IPS DF 4.7 (cell line): Measurements from ENCODE around the gene HBE1.
"Not testable (repeated sequence)": the region's sequence is repeated elsewhere in the genome, so short reads cannot be mapped to it uniquely, and the experiment has no call there.

Source experiments
- DNase-seq: peaks from one replicate; pipeline ENCODE4 v3.0.0-alpha.2; 2013; ENCODE audit warnings: low spot score; ENCODE audit errors: extremely low read depth

HBE1 gene

GRCh38 chr11:5253440-5253839 is 16.3 kb downstream of the HBE1 start:
- DNase-seq, result not testable (repeated sequence)

- DNase-seq, result no peak
Measured at GRCh38 chr11:5252919-5253265, 16.9 kb downstream of the HBE1 start.

GRCh38 chr11:5252192-5252918 is 17.4 kb downstream of the HBE1 start:
- no peak for DNase-seq

DNA sequence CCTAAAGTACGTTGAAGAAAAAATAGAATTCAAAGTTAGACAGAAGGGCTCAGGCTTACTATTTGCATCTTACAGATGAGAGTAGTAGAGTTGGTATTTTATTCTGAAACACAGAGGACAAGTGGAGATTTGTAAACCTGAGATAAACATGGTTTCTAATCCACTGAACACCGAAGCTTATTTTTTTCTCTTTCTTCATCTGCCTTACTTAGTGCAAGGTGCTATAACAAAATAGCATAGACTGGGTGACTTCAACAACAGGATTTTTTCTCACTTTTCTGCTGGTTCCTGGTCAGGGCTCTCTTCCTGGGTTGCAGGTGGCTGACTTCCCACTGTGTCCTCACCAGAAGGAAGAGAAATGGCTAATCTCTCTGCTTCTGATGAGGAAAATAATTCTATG is 18.0 kb downstream of the HBE1 start:
- DNase-seq, result no peak

DNA sequence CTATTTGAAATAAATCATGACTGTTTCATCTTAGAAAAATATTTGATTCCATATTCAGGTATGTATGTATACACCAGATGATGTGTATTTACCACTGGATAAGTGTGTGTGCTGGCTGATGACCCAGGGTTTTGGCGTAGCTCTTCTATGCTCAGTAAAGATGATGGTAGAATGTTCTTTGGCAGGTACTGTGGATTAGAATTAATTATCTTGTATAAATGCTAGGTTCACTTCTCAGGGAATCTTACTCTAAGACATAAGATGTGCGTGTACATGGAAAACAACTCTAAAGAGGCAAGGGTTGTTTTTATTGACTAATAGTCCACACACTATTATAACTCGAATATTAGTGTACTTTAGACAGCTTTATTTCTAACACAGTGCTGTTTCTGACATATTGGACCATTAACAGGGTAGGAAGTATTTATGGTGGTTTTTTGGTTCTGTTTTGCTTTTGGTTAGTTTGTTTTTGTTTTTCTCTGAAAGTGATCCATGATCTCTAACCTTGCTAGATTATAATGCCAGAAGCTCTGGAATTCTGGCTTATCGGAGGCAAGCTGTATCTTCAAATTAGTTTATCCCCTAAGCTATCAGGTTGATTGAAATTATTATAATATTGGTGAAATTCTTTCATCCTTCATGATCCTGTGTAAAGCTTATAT is 19.1 kb downstream of the HBE1 start:
- no peak for DNase-seq

GRCh38 chr11:5249807-5250396 is 19.8 kb downstream of the HBE1 start, which contains the start of gene HBG1:
Gene HBG1 (minus strand): TSS chr11:5249857. CDS start chr11:5249804, 53 bp downstream.
- not testable (repeated sequence) for DNase-seq

DNA sequence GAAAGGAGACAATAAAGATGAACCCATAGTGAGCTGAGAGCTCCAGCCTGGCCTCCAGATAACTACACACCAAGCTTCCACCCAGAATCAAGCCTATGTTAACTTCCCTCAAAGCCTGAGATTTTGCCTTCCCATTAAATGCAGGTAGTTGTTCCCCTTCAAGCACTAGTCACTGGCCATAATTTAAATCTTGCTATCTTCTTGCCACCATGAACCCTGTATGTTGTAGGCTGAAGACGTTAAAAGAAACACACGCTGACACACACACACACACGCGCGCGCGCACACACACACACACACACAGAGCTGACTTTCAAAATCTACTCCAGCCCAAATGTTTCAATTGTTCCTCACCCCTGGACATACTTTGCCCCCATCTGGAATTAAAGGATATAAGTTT is 21.2 kb downstream of the HBE1 start:
- DNase-seq, result not testable (repeated sequence)

DNA sequence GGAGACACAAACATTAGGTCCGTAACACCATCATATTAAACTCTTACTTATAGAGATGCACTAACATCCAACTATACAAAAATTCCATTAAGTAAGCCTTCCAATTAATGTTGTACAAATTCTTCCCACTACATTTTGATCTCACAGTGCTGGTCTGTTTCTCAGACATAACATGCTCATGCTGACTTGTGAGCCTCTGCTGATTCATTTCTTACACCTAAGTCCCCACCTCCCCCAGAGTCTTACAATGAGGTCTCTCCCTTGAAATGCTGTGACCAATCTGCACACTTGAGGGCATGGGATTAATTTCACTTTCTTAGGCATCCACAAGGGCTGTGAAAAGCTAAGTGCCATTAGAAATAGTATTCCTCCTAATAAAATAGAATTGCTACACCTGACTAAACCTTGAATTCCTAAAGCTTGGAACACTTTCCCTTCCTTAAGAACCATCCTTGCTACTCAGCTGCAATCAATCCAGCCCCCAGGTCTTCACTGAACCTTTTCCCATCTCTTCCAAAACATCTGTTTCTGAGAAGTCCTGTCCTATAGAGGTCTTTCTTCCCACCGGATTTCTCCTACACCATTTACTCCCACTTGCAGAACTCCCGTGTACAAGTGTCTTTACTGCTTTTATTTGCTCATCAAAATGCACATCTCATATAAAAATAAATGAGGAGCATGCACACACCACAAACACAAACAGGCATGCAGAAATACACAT is 22.1 kb downstream of the HBE1 start:
- DNase-seq, result no peak

DNA sequence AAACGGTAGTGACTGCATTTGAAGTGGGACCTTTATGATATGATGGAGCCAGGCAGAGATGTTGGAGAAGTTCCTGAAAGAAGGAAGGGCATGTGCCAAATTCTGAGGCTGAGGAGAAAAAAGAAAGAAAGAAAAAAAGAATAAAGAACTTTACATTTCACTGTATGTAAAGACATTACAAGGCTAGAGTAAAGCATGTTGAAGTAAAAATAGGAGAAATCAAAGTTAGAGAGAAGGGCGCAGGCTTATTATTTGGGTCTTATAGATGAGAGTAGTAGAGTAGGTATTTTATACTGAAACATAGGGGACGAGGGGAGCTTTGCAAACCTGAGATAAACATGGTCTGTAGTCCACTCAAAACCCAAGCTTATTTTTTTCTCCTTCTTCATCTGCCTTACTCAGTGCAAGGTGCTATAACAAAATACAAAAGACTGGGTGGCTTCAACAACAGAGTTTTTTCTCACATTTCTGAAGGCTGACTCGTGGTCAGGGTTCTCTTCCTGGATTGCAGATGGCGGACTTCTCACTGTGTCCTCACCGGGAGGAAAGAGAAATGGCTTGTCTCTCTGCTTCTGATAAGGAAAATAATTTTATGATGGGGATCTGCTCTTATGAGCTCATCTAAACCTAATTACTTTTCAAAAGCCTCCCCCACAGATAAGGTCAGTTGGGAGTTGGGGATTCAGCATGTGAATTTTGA is 22.8 kb downstream of the HBE1 start:
- DNase-seq, result no peak

DNA sequence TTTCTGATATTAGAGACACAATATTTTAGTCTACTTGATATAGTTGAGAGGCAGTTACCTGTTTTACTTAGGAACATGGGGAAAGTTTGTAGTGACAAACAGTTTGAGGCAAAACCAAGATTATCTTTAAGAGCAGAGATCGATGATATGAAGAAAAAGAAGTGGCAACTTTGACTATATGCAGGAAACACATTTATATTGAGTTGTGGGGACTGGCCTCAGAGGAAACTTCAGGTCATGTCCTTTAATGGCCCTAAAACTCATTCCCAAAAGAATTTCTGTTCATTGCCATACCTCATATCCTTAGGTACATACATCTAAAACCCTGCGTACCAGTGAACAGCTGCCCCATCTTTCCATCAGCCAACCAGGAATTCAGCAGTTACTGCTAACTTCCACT is 24.6 kb downstream of the HBE1 start:
- no peak for DNase-seq

- no peak for DNase-seq
Measured at GRCh38 chr11:5243816-5244180, 25.9 kb downstream of the HBE1 start.

DNA sequence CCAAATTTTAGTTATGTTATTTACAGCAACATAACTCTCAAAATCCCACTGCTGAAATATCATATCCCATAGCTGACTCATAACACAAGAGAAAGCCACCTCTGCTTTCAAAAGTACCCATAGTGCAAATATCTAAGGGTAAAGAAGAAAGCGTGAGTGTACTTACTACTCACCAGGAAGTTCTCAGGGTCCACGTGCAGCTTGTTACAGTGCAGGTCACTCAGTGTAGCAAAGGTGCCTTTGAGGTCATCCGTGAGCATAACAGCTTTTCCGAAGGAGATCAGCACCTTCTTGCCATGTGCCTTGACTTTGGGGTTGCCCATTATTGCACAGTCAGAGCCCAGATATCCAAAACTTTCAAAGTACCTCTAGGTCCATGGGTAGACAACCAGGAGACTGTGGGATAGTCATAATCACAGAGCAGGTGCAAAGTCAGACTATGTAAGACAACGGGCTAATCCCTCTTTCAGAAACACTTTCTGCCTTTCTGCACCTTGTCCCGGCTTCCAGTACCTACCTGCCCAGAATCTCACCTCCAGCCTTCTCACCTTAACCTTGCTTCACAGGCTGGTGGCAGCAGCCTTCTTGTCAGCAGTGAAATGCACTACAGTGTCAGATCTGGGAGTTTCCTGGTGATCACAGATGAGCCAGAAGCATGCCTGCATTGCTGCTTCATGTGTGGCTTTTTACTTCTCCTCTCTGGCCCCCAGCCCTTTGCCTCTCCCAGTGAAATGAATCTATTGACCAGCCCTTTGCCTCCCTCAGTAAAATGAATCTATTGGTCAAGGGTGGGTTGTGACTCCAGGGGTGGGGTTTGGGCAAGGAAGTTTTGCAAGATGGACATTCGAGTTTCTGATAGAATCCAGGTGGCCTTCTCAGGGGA is 26.6 kb downstream of the HBE1 start:
- no peak for DNase-seq

DNA sequence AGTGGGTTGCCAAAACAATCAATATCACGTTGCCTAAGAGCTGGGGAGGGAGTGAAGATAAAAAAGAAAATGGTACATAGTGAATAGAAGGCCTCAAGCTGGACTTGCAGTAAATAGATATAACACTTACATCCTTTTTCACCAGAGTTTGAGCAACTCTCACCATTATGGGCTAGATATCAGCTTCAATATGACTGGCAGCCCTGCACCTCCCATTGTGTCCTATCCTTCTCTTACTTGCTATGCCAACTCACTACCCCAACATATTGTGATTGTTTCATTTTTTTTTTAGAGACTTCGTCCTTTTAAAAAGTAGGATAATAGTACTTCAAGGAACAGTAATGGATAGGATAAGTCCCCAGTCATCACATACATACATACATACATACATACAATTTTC is 27.5 kb downstream of the HBE1 start:
- DNase-seq, result no peak

DNA sequence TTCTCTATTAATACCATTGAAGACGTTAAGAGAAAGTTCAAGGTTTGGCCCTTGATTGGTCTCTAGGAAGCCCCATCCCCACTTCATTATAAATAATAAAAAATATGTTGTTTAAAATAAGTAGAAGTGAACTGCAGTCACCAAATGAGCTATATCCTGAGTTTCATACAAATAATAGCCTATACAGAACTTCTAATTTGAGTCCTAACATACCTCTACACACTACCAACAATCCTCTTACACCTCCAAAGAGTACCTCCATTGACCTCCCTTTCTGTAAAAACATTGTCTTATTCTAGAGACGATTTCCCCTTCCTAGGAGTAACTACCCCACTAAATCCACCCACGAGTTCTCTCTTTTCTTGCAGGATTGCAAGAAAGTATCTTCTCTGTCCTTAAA is 28.3 kb downstream of the HBE1 start:
- DNase-seq, result no peak

- DNase-seq, result no peak
Measured at GRCh38 chr11:5240458-5240857, 29.3 kb downstream of the HBE1 start.

DNA sequence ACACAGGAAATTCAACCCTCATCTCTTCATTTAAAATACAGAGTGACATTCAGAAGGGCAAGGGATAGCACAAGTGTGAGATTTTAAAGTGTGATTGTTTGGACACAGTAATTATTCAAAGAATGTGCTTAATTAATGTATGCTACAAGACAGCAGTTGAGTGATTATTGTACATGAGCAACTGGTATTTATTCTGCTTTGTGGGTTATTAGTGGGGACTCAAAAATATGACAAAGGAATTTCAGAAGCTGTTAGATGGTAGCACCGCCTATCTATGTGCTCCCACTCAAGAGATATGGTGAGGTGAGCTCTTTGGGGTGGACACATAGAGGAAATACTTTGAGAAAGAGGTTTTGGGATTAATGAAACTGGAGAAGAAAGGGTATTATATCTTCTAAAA is 29.7 kb downstream of the HBE1 start:
- no peak for DNase-seq

GRCh38 chr11:5239046-5239445 is 30.7 kb downstream of the HBE1 start:
- DNase-seq, result no peak

DNA sequence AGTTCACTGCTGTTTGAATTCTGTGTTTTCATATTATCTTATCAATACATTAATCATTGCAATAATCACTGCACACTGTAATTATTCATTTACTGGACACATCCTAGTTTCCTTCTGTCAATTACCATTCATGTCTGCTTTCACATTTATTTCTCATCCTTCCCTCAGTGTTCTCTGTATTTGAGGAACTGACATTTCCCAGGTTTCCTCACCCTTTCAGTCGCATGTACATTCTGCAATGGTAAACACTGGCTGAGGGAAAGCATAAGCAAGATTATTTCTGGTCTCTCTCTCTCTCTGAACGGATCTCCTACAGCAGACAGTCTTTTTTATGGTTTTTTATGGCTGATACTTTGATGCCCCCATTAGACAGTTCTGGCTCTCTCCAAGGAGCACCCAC is 31.3 kb downstream of the HBE1 start:
- no peak for DNase-seq

DNA sequence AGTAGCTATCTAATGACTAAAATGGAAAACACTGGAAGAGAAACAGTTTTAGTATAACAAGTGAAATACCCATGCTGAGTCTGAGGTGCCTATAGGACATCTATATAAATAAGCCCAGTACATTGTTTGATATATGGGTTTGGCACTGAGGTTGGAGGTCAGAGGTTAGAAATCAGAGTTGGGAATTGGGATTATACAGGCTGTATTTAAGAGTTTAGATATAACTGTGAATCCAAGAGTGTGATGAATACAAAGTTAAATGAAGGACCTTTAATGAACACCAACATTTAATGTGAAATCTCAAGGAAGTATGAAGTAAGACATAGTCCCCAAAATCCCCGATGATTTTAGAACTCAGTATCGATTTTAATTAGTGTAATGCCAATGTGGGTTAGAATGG is 32.3 kb downstream of the HBE1 start:
- no peak for DNase-seq

DNA sequence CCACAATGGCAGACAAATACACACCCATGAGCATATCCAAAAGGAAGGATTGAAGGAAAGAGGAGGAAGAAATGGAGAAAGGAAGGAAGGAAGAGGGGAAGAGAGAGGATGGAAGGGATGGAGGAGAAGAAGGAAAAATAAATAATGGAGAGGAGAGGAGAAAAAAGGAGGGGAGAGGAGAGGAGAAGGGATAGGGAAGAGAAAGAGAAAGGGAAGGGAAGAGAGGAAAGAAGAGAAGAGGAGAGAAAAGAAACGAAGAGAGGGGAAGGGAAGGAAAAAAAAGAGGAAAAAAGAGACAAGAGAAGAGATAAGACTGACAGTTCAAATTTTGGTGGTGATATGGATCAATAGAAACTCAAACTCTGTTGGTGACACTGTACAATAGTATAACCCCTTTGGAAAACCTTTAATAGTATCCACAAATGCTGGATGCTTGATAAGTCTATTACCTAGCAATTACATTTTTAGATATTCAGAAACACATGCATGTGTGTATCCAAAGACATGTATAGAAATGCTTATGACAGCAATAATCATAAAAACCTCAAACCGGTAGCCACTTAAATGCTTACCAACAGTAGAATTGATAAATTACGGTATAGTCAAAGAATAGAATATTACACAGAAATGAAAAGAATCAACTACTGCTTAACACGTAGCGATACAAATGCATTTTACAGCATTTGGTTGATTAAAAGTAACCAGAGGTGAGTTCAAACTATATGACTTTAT is 34.2 kb downstream of the HBE1 start:
- DNase-seq, result no peak
